ENCODE data around the gene DISP3. TPM values are rescaled to one million over a fixed set of nuclear protein-coding genes. Genes with fewer than 3 reads are reported as not detected.

The DISP3 gene
- total and polyA plus RNA-seq, 2 of the 13 experiments (the other 11 are each of a cell fraction or from before 2014, with no cell fraction given), result 0.08 to 0.13 TPM

DNA sequence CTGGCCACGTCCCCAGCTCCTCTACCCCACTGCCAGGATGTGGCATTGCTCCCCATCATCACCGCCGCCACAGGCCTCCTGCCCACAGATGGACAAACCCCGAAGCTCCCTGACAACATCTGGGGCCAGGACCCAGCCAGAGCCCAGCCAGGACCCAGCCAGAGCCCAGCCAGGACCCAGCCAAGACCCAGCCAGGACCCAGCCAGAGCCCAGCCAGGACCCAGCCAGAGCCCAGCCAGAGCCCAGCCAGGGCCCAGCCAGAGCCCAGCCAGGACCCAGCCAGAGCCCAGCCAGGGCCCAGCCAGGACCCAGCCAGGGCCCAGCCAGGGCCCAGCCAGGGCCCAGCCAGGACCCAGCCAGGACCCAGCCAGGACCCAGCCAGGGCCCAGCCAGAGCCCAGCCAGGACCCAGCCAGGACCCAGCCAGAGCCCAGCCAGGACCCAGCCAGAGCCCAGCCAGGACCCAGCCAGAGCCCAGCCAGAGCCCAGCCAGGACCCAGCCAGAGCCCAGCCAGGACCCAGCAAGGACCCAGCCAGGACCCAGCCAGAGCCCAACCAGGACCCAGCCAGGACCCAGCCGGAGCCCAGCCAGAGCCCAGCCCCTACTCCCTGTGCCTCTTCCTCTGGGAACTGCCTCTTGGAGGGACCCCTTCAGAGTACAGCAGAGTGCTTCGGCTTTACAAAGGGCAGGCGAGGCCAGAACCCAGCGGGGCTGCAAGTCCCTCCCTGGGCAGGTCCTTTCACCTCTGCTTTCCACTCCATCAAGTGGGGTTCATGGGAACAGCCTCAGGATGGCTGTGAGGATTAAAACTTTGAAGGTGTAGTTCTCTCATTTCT lies 43.7 kb downstream of the DISP3 start:
- Histone ChIP-seq H4K20me1 (ENCODE audit: insufficient read depth, low read length) (no peaks in the 10 kb centered on the region), H3K27me3 (ENCODE audit: control insufficient read depth in 1 of 2, insufficient read depth in 2 of 2, low read length in 2 of 2) (peaks cover 0 to 39% of the 10 kb centered on the region in 2 experiments; a peak in 4 of 5 replicates), H3K4me3 (replicated peaks in 1 of 3; ENCODE audit: insufficient read depth in 1 of 3, low read depth in 2 of 3, low read length in 3 of 3) (no peak overlapping the region), H3K4me2 (ENCODE audit: low read depth, low read length) (no peak overlapping the region), H3K79me2 (ENCODE audit: insufficient read depth, low read length) (no peaks in the 10 kb centered on the region), H3K4me1 (ENCODE audit: insufficient read depth, low read length) (no peaks in the 10 kb centered on the region), H3K9ac (ENCODE audit: insufficient read depth, low read depth, low read length) (no peak overlapping the region), H3K27ac (ENCODE audit: extremely low read length, insufficient read depth, low read length) (no peak overlapping the region), H2AFZ (ENCODE audit: low read length) (no peak overlapping the region), H3K9me3 (ENCODE audit: low read length) (no peaks in the 10 kb centered on the region), H3K36me3 (replicated peaks in 1 of 2; ENCODE audit: control insufficient read depth in 1 of 2, insufficient read depth in 2 of 2, low read length in 2 of 2) (no peaks in the 10 kb centered on the region)
- DNase-seq (ENCODE audit: low spot score), result no peak
- no peak for TF ChIP-seq ZEB1 (IDR thresholded peaks at IDR 0.05; ENCODE audit: insufficient replicate concordance, low read depth)
- 3% methylated on average over 4 of the region's 8 CpGs for WGBS (ENCODE audit: low lambda C conversion rate)
- ChIA-PET CTCF (ENCODE audit: low intra/inter-chr PET ratio, low total read pairs) (no interaction called here), POLR2A (no interaction called here)
- no peak for ATAC-seq
- in situ Hi-C loops (cut with HindIII; ENCODE audit: extremely low pct_ligation_motif_present, low pct_unique_long_range_greater_than_20kb) (no loop called here), intact Hi-C loops (cut with micrococcal nuclease; ENCODE audit: unreplicated experiment) (no loop called here)
- no TSS peak for BruUV-seq (replicated peaks)
- FAIRE-seq, result no peak

DNA sequence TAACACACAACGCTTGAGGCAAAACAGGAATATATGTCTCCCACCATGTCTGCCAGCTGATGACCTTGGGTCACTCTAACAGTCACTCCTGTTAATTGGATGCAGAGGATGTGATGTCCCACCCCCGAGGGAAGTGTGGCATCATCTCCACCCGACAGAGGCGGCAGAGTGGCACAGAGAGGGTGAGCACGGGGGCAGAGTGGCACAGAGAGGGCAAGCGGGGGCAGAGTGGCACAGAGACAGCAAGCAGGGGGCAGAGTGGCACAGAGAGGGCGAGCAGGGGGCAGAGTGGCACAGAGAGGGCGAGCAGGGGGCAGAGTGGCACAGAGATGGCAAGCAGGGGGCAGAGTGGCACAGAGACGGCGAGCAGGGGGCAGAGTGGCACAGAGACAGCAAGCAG lies 44.3 kb downstream of the DISP3 start:
- no peak for FAIRE-seq
- CTCF ChIA-PET (ENCODE audit: low intra/inter-chr PET ratio, low total read pairs), result no interaction called here
- ATAC-seq, result no peak
- no TSS peak for BruUV-seq (replicated peaks)
- H3K27ac ChIP-seq (ENCODE audit: extremely low read length, insufficient read depth, low read length), result no peak overlapping the region
- H4K20me1 ChIP-seq (ENCODE audit: insufficient read depth, low read length), result no peaks in the 10 kb centered on the region
- no peak overlapping the region for H3K4me2 ChIP-seq (ENCODE audit: low read depth, low read length)
- intact Hi-C loops (cut with micrococcal nuclease; ENCODE audit: unreplicated experiment) (no loop called here), in situ Hi-C loops (cut with HindIII; ENCODE audit: extremely low pct_ligation_motif_present, low pct_unique_long_range_greater_than_20kb) (no loop called here)
- no peak overlapping the region for H3K9ac ChIP-seq (ENCODE audit: insufficient read depth, low read depth, low read length)
- no peaks in the 10 kb centered on the region for H3K9me3 ChIP-seq (ENCODE audit: low read length)
- TF ChIP-seq HNRNPL (IDR thresholded peaks at IDR 0.05; ENCODE audit: low read depth, low read length) (0 out of 2 replicates have a peak, but pooled peaks have one; percentile 51), ZFYVE20 (CRISPR knock-in tag; IDR thresholded peaks at IDR 0.05; ENCODE audit: borderline replicate concordance, low read depth) (no peak)
- H3K27me3 ChIP-seq (ENCODE audit: control insufficient read depth in 1 of 2, insufficient read depth in 2 of 2, low read length in 2 of 2), result peaks cover 0 to 39% of the 10 kb centered on the region in 2 experiments; a peak in 3 of 5 replicates
- no peak overlapping the region for H3K4me3 ChIP-seq (replicated peaks in 1 of 3; ENCODE audit: insufficient read depth in 1 of 3, low read depth in 2 of 3, low read length in 3 of 3)
- no peaks in the 10 kb centered on the region for H3K4me1 ChIP-seq (ENCODE audit: insufficient read depth, low read length)
- 1% methylated on average over 9 of the region's 10 CpGs for WGBS (ENCODE audit: low lambda C conversion rate)
- POLR2A ChIA-PET, result no interaction called here
- no peaks in the 10 kb centered on the region for H3K36me3 ChIP-seq (replicated peaks in 1 of 2; ENCODE audit: control insufficient read depth in 1 of 2, insufficient read depth in 2 of 2, low read length in 2 of 2)
- H3K79me2 ChIP-seq (ENCODE audit: insufficient read depth, low read length), result no peaks in the 10 kb centered on the region
- no peak overlapping the region for H2AFZ ChIP-seq (ENCODE audit: low read length)
- no peak for DNase-seq (ENCODE audit: low spot score)

Data from HepG2 (cell line).